ENCODE results near the gene POP4.
A peak's percentile ranks its signal among the peaks of the same experiment; 100 is the strongest.

The POP4 gene

GRCh38 chr19:29665215-29665825, 59.2 kb downstream of the POP4 start, which contains the start of gene PLEKHF1:
PLEKHF1 (plus strand) TSS chr19:29665461; CDS start chr19:29673840, 8,379 bp downstream.
- peak; percentile 76 for DNase-seq

DNA sequence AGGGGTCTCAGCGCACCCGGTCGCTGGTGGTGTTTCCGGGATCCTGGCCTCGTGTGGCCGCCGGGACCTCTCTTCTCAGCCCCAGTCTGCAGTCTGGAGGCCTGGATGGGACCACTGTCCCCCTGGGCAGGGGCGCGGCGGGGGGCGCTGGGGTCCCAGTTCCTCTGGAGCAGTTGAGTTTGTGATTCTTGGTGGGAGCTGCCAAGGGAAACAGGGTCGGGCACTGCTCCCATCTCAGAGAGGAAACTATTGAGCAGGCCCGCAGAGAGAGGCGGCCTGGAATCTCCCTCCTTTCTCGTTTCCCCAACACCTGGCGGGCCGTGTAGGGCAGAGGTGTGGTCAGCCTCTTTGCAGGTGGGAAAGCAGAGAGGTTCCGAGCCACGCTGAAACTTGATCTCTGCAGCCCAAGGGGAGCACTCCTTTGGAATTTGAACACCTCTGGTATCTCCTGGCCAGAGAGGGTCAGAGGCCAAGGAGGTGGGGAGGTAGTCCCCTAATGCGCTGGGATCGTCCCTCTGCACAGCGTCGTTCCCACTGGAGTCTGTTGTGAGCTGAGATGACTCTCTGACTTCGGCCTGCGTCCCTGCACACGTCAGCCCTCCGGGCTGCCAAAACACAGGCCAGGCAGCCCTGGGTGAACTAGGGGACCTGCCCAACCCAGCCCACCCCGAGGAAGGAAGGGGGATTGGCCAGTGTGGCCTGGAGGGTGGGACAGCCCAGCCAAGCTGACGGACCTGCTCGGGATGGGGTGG, 59.9 kb downstream of the POP4 start:
- no peak for DNase-seq

All from activated T-cell treated with anti-CD3 and anti-CD28 coated beads for 4 hours (primary cell).